B cell (primary cell): ENCODE measurements around the gene ATXN1. TPM values are rescaled to one million over a fixed set of nuclear protein-coding genes. Genes with fewer than 3 reads are reported as not detected.

Experiments used
- ATAC-seq: fragments of 200-7000 bp; cut with Tn5 transposase; one replicate; pipeline ENCODE4 v1.10.0; 2021; ENCODE audit warnings: low read depth, mild to moderate bottlenecking, moderate number of reproducible peaks, moderate library complexity
- CTCF ChIA-PET: fragments of 350-600 bp; sonication (Branson Sonifier 250); formaldehyde crosslinking; loops from one replicate; lab custom pipeline; 2021; ENCODE audit warnings: antibody characterized with exemption, inconsistent platforms; lab: Charles Lee
- POLR2A ChIA-PET: fragments of 350-600 bp; sonication (Branson Sonifier 250); formaldehyde crosslinking; loops from one replicate; lab custom pipeline; 2021; ENCODE audit warnings: antibody characterized with exemption; lab: Charles Lee
- DNase-seq: peaks from one replicate; pipeline ENCODE4 v3.0.0; 2013
- H2AFZ ChIP-seq: 2 replicates; pipeline ENCODE4 v1.6.1; 2012; ENCODE audit warnings: mild to moderate bottlenecking, low read depth, low read length; ENCODE audit not compliant: insufficient read depth, poor library complexity, severe bottlenecking
- H3K27ac ChIP-seq, 2 donors: 1 replicate in 1 of 2; 2 replicates in 1 of 2; pipeline ENCODE4 v1.5.1; 2012 to 2013; ENCODE audit warnings: low read length in 2 of 2, mild to moderate bottlenecking in 2 of 2, moderate library complexity in 1 of 2
- H3K27me3 ChIP-seq, 4 experiments: fragments of 200-600 bp in 1 of 4; sonication (generic) in 1 of 4; replicated peaks in 1 of 4; 1 replicate in 2 of 4; 2 replicates in 2 of 4; pipeline versions ENCODE4 v1.6.1 to v1.7.0; 2013 to 2016; ENCODE audit warnings: low read length in 3 of 4, mild to moderate bottlenecking in 2 of 4, mixed read lengths in 1 of 4, moderate library complexity in 1 of 4; ENCODE audit not compliant: insufficient read depth in 4 of 4, control insufficient read depth in 3 of 4; ENCODE audit errors: control extremely low read depth in 1 of 4
- H3K36me3 ChIP-seq, 2 experiments: replicated peaks in 1 of 2; 1 replicate in 1 of 2; 2 replicates in 1 of 2; pipeline versions ENCODE4 v1.6.1 to v1.7.1; 2013; ENCODE audit warnings: low read length in 1 of 2; ENCODE audit not compliant: insufficient read depth in 2 of 2, control insufficient read depth in 1 of 2; ENCODE audit errors: control extremely low read depth in 1 of 2, extremely low read depth in 1 of 2
- H3K4me1 ChIP-seq, 2 donors: fragments of 200-600 bp in 1 of 2; sonication (generic) in 1 of 2; 1 replicate in 1 of 2; 2 replicates in 1 of 2; pipeline versions ENCODE4 v1.5.1 to v1.6.1; 2013 to 2017; ENCODE audit warnings: low read length in 2 of 2; ENCODE audit not compliant: control insufficient read depth in 2 of 2, insufficient read depth in 2 of 2
- H3K4me2 ChIP-seq: replicated peaks from 2 replicates; pipeline ENCODE3; 2012; ENCODE audit warnings: mild to moderate bottlenecking, low read depth, low read length; ENCODE audit not compliant: poor library complexity, severe bottlenecking
- H3K4me3 ChIP-seq, 5 experiments: fragments of 200-600 bp in 1 of 5; sonication (generic) in 1 of 5; 1 replicate in 3 of 5; 2 replicates in 2 of 5; pipeline versions ENCODE4 v1.5.1 to v1.7.0; 2011 to 2016; ENCODE audit warnings: low read length in 4 of 5, mild to moderate bottlenecking in 4 of 5, low read depth in 2 of 5, control low read depth in 1 of 5, moderate library complexity in 1 of 5; ENCODE audit not compliant: insufficient read depth in 1 of 5; ENCODE audit errors: control extremely low read depth in 1 of 5, extremely low read depth in 1 of 5
- H3K79me2 ChIP-seq: fragments of 200-600 bp; sonication (generic); one replicate; pipeline ENCODE4 v1.6.0; 2016; ENCODE audit warnings: low read length; ENCODE audit not compliant: control insufficient read depth, insufficient read depth
- H3K9ac ChIP-seq: fragments of 200-600 bp; sonication (generic); 2 replicates; pipeline ENCODE4 v1.6.1; 2017; ENCODE audit warnings: mild to moderate bottlenecking, low read length, moderate library complexity
- H3K9me3 ChIP-seq, 3 donors: one replicate each; pipeline versions ENCODE4 v1.6.1 to v1.7.1; 2013; ENCODE audit warnings: low read length in 2 of 3; ENCODE audit not compliant: control insufficient read depth in 2 of 3, insufficient read depth in 1 of 3; ENCODE audit errors: control extremely low read depth in 1 of 3
- H4K20me1 ChIP-seq: 2 replicates; pipeline ENCODE4 v1.6.0; 2012; ENCODE audit warnings: mild to moderate bottlenecking, low read length; ENCODE audit not compliant: insufficient read depth, control insufficient read depth, poor library complexity, severe bottlenecking
- H3K27ac Mint-ChIP-seq: one replicate; pipeline ENCODE4 v1.8.0; 2021; ENCODE audit warnings: mixed read lengths
- H3K27me3 Mint-ChIP-seq: one replicate; pipeline ENCODE4 v1.8.0; 2021; ENCODE audit warnings: mixed read lengths
- H3K4me1 Mint-ChIP-seq: one replicate; pipeline ENCODE4 v1.8.0; 2021; ENCODE audit warnings: mixed read lengths
- H3K4me3 Mint-ChIP-seq: one replicate; pipeline ENCODE4 v1.8.0; 2021; ENCODE audit warnings: mixed read lengths
- H3K9me3 Mint-ChIP-seq: one replicate; pipeline ENCODE4 v1.8.0; 2022; ENCODE audit warnings: mixed read lengths; ENCODE audit not compliant: insufficient read depth
- EZH2 ChIP-seq: IDR thresholded peaks from 2 replicates; pipeline ENCODE4 v1.6.1; 2012; ENCODE audit warnings: borderline replicate concordance, low read depth, mild to moderate bottlenecking, moderate library complexity, low read length; ENCODE audit not compliant: insufficient read depth, poor library complexity, severe bottlenecking
- WGBS: methylation state at CpG from one replicate; pipeline ENCODE4 v1.1.5; 2013; ENCODE audit warnings: missing lambda C conversion rate; ENCODE audit not compliant: insufficient coverage; 5-methylcytosine and 5-hydroxymethylcytosine counted together
- intact Hi-C: fragments of 100-400 bp; cut with micrococcal nuclease; formaldehyde crosslinking; loops from one replicate; pipeline ENCODE4 v1.10.0; 2022
- polyA plus RNA-seq: library from polyadenylated mRNA; depleted of rRNA; stranded (reverse); fragments of >200 nt; gene quantifications from 2 replicates; pipeline ENCODE4 v1.2.3, GENCODE V29; 2012
- total RNA-seq, 2 donors: library from RNA; stranded (reverse); fragments of 120-200 nt in 1 of 2; gene quantifications; 1 replicate in 1 of 2; 2 replicates in 1 of 2; pipeline versions ENCODE4 v1.2.3 to v1.2.4, GENCODE V29; 2013 to 2022
- TF ChIP-seq, protein P1 (sequence below): fragments of 200-600 bp; IDR thresholded peaks from one replicate; pipeline ENCODE4 v1.8.0; 2022; ENCODE audit warnings: antibody characterized with exemption, mild to moderate bottlenecking

The ATXN1 gene
- total and polyA plus RNA-seq, 2 donors (not counting 1 experiment from before 2014, with no cell fraction given), result 5.7 to 63.8 TPM

DNA sequence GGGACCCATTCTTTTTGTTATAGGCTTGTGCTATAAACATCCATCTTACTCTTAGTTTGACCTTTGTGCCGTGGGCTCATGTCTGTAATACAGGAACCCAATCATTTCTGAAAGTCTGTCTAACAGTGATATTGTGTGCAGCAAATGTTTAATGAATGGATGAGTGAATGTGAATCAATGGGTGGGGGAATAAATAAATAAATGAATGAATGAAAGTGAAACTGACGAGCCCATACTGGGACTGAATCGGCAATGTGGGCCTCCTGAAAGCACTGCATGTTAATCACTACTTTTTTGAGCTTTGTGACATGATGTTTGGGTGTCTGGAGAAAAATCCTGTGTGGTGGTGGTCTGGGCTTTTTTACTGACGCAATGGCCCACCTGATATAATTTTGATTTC, 347.9 kb downstream of the ATXN1 start:
- Histone ChIP-seq H3K4me3 (peak overlapping the region in 4 of 5 experiments; percentile 11 to 50 (median 28)), H3K36me3 (no peaks in the 10 kb centered on the region), H4K20me1 (no peaks in the 10 kb centered on the region), H3K9me3 (no peaks in the 10 kb centered on the region), H3K4me1 (peaks cover 0 to 29% of the 10 kb centered on the region in 2 donors), H3K27me3 (no peaks in the 10 kb centered on the region), H2AFZ (peak overlapping the region; percentile 52), H3K4me2 (peak overlapping the region; percentile 55), H3K9ac (peak overlapping the region; percentile 47), H3K27ac (peak overlapping the region; percentile 62 to 64), H3K79me2 (no peaks in the 10 kb centered on the region)
- ChIA-PET POLR2A (no interaction called here), CTCF (interaction anchor here (0.7 to 6.5 kb wide), 7 partner anchors 58 to 357 kb away, joined by 3 to 72 read pairs (median 7); no protein-coding TSS in a partner anchor)
- DNase-seq (peak; percentile 50), ATAC-seq (peak; percentile 39)
- peak overlapping the region; percentile 85 for H3K4me3 Mint-ChIP-seq
- peaks cover 34% of the 10 kb centered on the region for H3K4me1 Mint-ChIP-seq
- H3K27ac Mint-ChIP-seq, result peak overlapping the region; percentile 85
- H3K27me3 Mint-ChIP-seq, result no peaks in the 10 kb centered on the region
- TF ChIP-seq, protein P1, sequence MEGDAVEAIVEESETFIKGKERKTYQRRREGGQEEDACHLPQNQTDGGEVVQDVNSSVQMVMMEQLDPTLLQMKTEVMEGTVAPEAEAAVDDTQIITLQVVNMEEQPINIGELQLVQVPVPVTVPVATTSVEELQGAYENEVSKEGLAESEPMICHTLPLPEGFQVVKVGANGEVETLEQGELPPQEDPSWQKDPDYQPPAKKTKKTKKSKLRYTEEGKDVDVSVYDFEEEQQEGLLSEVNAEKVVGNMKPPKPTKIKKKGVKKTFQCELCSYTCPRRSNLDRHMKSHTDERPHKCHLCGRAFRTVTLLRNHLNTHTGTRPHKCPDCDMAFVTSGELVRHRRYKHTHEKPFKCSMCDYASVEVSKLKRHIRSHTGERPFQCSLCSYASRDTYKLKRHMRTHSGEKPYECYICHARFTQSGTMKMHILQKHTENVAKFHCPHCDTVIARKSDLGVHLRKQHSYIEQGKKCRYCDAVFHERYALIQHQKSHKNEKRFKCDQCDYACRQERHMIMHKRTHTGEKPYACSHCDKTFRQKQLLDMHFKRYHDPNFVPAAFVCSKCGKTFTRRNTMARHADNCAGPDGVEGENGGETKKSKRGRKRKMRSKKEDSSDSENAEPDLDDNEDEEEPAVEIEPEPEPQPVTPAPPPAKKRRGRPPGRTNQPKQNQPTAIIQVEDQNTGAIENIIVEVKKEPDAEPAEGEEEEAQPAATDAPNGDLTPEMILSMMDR, result no peak
- TF ChIP-seq EZH2, result no peak
- WGBS, result 70% methylated on average over 3 of the region's 4 CpGs
- H3K9me3 Mint-ChIP-seq, result no peaks in the 10 kb centered on the region
- intact Hi-C loops, result loop anchor here (1.0 to 5.0 kb wide), 2 partner anchors 8 to 349 kb away; partner anchors contain the start of gene ATXN1

DNA sequence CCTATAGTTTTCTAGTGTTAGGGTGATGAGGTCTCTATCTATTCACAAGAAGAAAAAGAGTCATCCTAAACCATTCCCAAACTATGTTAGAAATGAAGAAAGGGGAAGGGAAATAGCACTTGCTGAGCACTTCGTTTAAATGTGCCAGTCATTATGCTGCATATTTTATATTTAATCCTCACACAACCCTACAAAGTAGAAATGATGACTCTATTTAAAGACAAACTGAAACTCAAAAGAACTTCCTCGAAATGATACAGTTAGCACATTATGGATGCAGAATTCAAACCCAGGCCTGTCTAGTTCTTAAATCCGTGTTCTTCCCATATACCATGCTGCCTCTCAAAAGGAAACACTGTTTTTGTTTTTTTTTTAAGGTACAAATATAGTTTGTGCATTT, 348.3 kb downstream of the ATXN1 start:
- no peak for DNase-seq
- WGBS, result 50% methylated on average over 1 of the region's 3 CpGs
- no peaks in the 10 kb centered on the region for H3K27me3 Mint-ChIP-seq
- CTCF ChIA-PET, result interaction anchor here (1.6 to 6.5 kb wide), 4 partner anchors 80 to 350 kb away, joined by 13 to 72 read pairs (median 34); no protein-coding TSS in a partner anchor
- H3K79me2 ChIP-seq, result no peaks in the 10 kb centered on the region
- no peaks in the 10 kb centered on the region for H3K9me3 Mint-ChIP-seq
- no peaks in the 10 kb centered on the region for H3K9me3 ChIP-seq
- H3K4me1 Mint-ChIP-seq, result peaks cover 35% of the 10 kb centered on the region
- H3K27ac Mint-ChIP-seq, result peak overlapping the region; percentile 85
- peak overlapping the region in 4 of 5 experiments; percentile 11 to 50 (median 28) for H3K4me3 ChIP-seq
- ATAC-seq, result peak; percentile 28
- POLR2A ChIA-PET, result no interaction called here
- no peaks in the 10 kb centered on the region for H3K27me3 ChIP-seq
- no peaks in the 10 kb centered on the region for H3K36me3 ChIP-seq
- intact Hi-C loops, result loop anchor here (1.0 to 5.0 kb wide), 2 partner anchors 8 to 349 kb away; partner anchors contain the start of gene ATXN1
- H4K20me1 ChIP-seq, result no peaks in the 10 kb centered on the region
- TF ChIP-seq, protein P1, result no peak
- no peak for TF ChIP-seq EZH2
- H3K4me1 ChIP-seq, result peaks cover 0 to 29% of the 10 kb centered on the region in 2 donors
- peak overlapping the region; percentile 47 for H3K9ac ChIP-seq
- H2AFZ ChIP-seq, result no peak overlapping the region
- peak overlapping the region; percentile 62 to 64 for H3K27ac ChIP-seq
- H3K4me3 Mint-ChIP-seq, result peak overlapping the region; percentile 85
- H3K4me2 ChIP-seq, result peak overlapping the region; percentile 55
